Measurements from ENCODE around the gene C3orf33. TPM values are rescaled to one million over a fixed set of nuclear protein-coding genes. Genes with fewer than 3 reads are reported as not detected.

The C3orf33 gene
- total and polyA plus RNA-seq, 2 of the 8 experiments (the other 6 are each of a cell fraction or from before 2014, with no cell fraction given) = 3.4 to 4.5 TPM

DNA sequence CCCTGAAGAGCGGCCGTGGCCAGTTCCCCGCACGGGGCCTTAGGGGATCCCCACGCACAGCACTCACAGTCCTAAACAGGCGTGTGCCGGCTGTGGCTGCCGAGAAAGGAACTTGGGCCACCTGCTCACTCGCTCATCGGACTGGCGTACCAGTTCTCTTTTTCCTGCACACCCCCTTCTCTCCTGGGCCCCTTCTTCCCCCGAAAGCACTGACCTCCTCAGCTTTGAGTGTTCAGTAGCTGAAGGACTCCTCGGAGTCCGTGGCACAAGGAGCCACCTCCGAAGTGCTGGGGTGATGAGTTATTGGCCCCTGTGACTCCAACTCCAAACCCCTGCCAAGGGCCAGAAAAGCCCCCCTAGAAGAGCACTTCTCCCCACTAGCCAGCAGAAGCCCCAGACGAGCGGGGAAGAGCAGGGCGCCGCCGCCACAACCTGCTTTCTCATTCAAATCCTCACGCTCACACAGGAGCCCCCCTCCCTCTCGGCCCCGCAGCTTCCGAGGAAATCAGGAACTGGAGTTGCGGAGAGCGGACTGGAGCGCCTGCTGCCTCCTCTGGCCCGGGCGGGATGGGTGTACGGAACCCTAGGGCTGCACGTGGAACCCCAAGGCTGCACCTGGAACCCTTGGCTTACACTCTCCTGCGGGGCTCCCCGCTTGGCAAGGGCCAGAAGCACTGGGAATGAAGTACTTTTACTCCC, 61.3 kb downstream of the C3orf33 start, which contains the start of gene PLCH1 (continued):
- TF ChIP-seq, protein P1, sequence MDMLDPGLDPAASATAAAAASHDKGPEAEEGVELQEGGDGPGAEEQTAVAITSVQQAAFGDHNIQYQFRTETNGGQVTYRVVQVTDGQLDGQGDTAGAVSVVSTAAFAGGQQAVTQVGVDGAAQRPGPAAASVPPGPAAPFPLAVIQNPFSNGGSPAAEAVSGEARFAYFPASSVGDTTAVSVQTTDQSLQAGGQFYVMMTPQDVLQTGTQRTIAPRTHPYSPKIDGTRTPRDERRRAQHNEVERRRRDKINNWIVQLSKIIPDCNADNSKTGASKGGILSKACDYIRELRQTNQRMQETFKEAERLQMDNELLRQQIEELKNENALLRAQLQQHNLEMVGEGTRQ (IDR thresholded peaks at IDR 0.05; ENCODE audit: low read length) = no peak

Data from H1 (cell line).